Neural progenitor cell (in vitro differentiated cells): Measurements from ENCODE around the gene FNIP2. TPM values are rescaled to one million over a fixed set of nuclear protein-coding genes. Genes with fewer than 3 reads are reported as not detected.

Source experiments
- DNase-seq: peaks from one replicate; pipeline ENCODE4 v3.0.0-alpha.2; 2016; ENCODE audit warnings: low spot score
- H2AFZ ChIP-seq: fragments of 200-600 bp; sonication (generic); replicated peaks from 2 replicates; pipeline ENCODE4 v1.6.1; 2016; ENCODE audit warnings: antibody characterized with exemption
- H3F3A ChIP-seq: fragments of 200-600 bp; sonication (generic); 2 replicates; pipeline ENCODE4 v1.6.1; 2016; ENCODE audit warnings: antibody characterized with exemption, low read depth
- H3K27ac ChIP-seq: fragments of 200-600 bp; sonication (generic); 2 replicates; pipeline ENCODE4 v1.5.1; 2016; ENCODE audit warnings: mild to moderate bottlenecking
- H3K27me3 ChIP-seq: fragments of 200-600 bp; sonication (generic); 2 replicates; pipeline ENCODE4 v1.6.1; 2016; ENCODE audit warnings: mild to moderate bottlenecking, moderate library complexity
- H3K36me3 ChIP-seq: fragments of 200-600 bp; sonication (generic); 2 replicates; pipeline ENCODE4 v1.5.1; 2016
- H3K4me1 ChIP-seq: fragments of 200-600 bp; sonication (generic); 2 replicates; pipeline ENCODE4 v1.6.1; 2016; ENCODE audit warnings: mixed run types
- H3K4me2 ChIP-seq: fragments of 200-600 bp; sonication (generic); 2 replicates; pipeline ENCODE4 v1.6.1; 2016
- H3K4me3 ChIP-seq: fragments of 200-600 bp; sonication (generic); 2 replicates; pipeline ENCODE4 v1.5.1; 2016
- H3K79me2 ChIP-seq: fragments of 200-600 bp; sonication (generic); 2 replicates; pipeline ENCODE4 v1.6.1; 2016; ENCODE audit warnings: low read depth
- H3K9ac ChIP-seq: fragments of 200-600 bp; sonication (generic); 2 replicates; pipeline ENCODE4 v1.6.1; 2016
- H3K9me3 ChIP-seq: fragments of 200-600 bp; sonication (generic); 2 replicates; pipeline ENCODE4 v1.5.1; 2016; ENCODE audit warnings: low read depth
- H4K20me1 ChIP-seq: fragments of 200-600 bp; sonication (generic); 2 replicates; pipeline ENCODE4 v1.6.1; 2016; ENCODE audit warnings: low read depth
- H3K27ac Mint-ChIP-seq: 3 replicates; pipeline ENCODE4 v1.8.0; 2021; ENCODE audit warnings: mixed read lengths
- H3K27me3 Mint-ChIP-seq: 2 replicates; pipeline ENCODE4 v1.8.0; 2022; ENCODE audit warnings: low read depth, mild to moderate bottlenecking, inconsistent platforms, moderate library complexity, mixed read lengths; ENCODE audit not compliant: insufficient read depth
- H3K36me3 Mint-ChIP-seq: 3 replicates; pipeline ENCODE4 v1.8.0; 2021; ENCODE audit warnings: mixed read lengths
- H3K4me1 Mint-ChIP-seq: 3 replicates; pipeline ENCODE4 v1.8.0; 2021; ENCODE audit warnings: mixed read lengths
- H3K4me3 Mint-ChIP-seq: 3 replicates; pipeline ENCODE4 v1.8.0; 2021; ENCODE audit warnings: mild to moderate bottlenecking, moderate library complexity, mixed read lengths
- H3K9me3 Mint-ChIP-seq: 3 replicates; pipeline ENCODE4 v1.8.0; 2020; ENCODE audit warnings: mixed read lengths
- EZH2 ChIP-seq: fragments of 200-600 bp; sonication (generic); IDR thresholded peaks from 2 replicates; pipeline ENCODE4 v1.6.1; 2017; ENCODE audit warnings: antibody characterized with exemption, mild to moderate bottlenecking, moderate library complexity
- EZH2phosphoT487 ChIP-seq: fragments of 200-600 bp; sonication (generic); IDR thresholded peaks from 2 replicates; pipeline ENCODE4 v1.6.1; 2017; ENCODE audit warnings: antibody characterized with exemption
- total RNA-seq: library from RNA; depleted of rRNA; stranded (reverse); fragments of >200 nt; gene quantifications from 2 replicates; pipeline ENCODE4 v1.2.3, GENCODE V29; 2015; ENCODE audit warnings: low replicate concordance
- TF ChIP-seq, protein P1 (sequence below): fragments of 200-600 bp; sonication (generic); IDR thresholded peaks from 2 replicates; pipeline ENCODE4 v1.5.1; 2017; ENCODE audit warnings: antibody characterized with exemption, mild to moderate bottlenecking

Gene FNIP2
- total RNA-seq, 1 donor from 2014 or later: 10.5 TPM

DNA sequence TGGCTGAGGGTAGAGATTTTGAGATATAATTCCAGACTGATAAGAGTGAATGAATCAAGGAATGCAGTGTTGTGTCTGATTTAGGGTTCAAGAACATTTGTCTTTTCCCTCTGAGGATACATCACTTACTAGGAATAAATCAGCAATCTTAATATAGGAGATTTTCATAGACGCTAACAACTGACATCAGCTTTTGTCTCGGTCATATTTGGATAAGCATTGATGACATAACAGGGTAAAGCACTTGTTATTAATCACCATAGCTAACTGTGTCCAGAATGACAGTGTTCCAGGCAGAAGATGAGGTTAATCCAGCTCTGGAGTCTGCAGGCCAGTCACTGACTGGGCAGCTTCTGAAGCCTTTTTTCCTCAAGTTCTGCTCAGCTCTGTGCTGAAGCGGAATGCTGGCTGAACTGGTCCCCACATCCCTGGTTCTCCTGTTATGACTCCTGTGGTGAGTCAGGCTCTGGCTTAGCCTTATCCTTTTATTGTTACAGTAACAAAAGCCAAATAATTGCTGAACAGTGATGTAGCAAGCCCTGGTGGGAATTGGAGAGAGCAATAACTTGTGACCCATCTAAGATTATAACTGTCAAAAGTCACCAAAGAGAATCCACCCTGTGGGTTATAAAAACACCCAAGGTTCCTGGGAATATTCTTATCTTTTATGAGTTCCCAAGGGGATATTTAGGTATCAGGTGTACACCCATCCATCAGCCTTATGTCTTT is 41.8 kb downstream of the FNIP2 start:
- Histone ChIP-seq H3K9me3 (no peaks in the 10 kb centered on the region), H3K27me3 (no peaks in the 10 kb centered on the region), H4K20me1 (no peaks in the 10 kb centered on the region), H3K27ac (no peak overlapping the region), H3F3A (no peaks in the 10 kb centered on the region), H3K79me2 (no peaks in the 10 kb centered on the region), H3K4me3 (no peak overlapping the region), H3K36me3 (no peaks in the 10 kb centered on the region), H3K4me1 (no peaks in the 10 kb centered on the region), H2AFZ (no peak overlapping the region), H3K9ac (no peak overlapping the region), H3K4me2 (no peak overlapping the region)
- H3K27ac Mint-ChIP-seq: no peak overlapping the region
- TF ChIP-seq EZH2: no peak
- TF ChIP-seq, protein P1, sequence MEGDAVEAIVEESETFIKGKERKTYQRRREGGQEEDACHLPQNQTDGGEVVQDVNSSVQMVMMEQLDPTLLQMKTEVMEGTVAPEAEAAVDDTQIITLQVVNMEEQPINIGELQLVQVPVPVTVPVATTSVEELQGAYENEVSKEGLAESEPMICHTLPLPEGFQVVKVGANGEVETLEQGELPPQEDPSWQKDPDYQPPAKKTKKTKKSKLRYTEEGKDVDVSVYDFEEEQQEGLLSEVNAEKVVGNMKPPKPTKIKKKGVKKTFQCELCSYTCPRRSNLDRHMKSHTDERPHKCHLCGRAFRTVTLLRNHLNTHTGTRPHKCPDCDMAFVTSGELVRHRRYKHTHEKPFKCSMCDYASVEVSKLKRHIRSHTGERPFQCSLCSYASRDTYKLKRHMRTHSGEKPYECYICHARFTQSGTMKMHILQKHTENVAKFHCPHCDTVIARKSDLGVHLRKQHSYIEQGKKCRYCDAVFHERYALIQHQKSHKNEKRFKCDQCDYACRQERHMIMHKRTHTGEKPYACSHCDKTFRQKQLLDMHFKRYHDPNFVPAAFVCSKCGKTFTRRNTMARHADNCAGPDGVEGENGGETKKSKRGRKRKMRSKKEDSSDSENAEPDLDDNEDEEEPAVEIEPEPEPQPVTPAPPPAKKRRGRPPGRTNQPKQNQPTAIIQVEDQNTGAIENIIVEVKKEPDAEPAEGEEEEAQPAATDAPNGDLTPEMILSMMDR: no peak
- H3K27me3 Mint-ChIP-seq: no peaks in the 10 kb centered on the region
- no peaks in the 10 kb centered on the region for H3K36me3 Mint-ChIP-seq
- no peak overlapping the region for H3K4me3 Mint-ChIP-seq
- peak; percentile 17 for DNase-seq
- peaks cover 16% of the 10 kb centered on the region for H3K4me1 Mint-ChIP-seq
- no peaks in the 10 kb centered on the region for H3K9me3 Mint-ChIP-seq

DNA sequence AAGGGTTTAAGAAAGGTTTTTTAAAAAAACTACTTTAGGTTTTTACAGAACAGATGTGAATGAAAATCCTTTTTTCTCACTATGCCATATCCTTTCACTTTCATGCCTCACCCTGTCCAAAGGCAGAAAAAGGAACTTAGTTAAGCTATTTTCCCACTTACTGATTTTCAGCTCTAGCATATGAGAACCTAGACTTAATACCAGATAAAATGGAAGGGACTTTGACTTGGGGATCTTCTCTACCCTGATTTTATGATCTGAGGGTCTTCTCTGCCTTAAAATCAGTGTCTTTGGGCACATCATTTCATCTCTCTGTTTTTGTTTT is 42.4 kb downstream of the FNIP2 start:
- Histone ChIP-seq H3K4me3 (no peak overlapping the region), H2AFZ (no peak overlapping the region), H3K27me3 (no peaks in the 10 kb centered on the region), H3F3A (no peaks in the 10 kb centered on the region), H3K9ac (no peak overlapping the region), H4K20me1 (no peaks in the 10 kb centered on the region), H3K79me2 (no peaks in the 10 kb centered on the region), H3K36me3 (no peaks in the 10 kb centered on the region), H3K27ac (no peak overlapping the region), H3K4me2 (no peak overlapping the region), H3K4me1 (no peaks in the 10 kb centered on the region), H3K9me3 (no peaks in the 10 kb centered on the region)
- peaks cover 10% of the 10 kb centered on the region for H3K4me1 Mint-ChIP-seq
- peaks cover 1% of the 10 kb centered on the region for H3K36me3 Mint-ChIP-seq
- TF ChIP-seq, protein P1: no peak
- H3K27ac Mint-ChIP-seq: no peak overlapping the region
- H3K27me3 Mint-ChIP-seq: no peaks in the 10 kb centered on the region
- DNase-seq: no peak
- no peak overlapping the region for H3K4me3 Mint-ChIP-seq
- H3K9me3 Mint-ChIP-seq: no peaks in the 10 kb centered on the region

- Histone ChIP-seq H3K79me2 (no peaks in the 10 kb centered on the region), H3K9ac (no peak overlapping the region), H3K4me1 (no peaks in the 10 kb centered on the region), H3F3A (no peaks in the 10 kb centered on the region), H3K4me2 (no peak overlapping the region), H3K36me3 (no peaks in the 10 kb centered on the region), H4K20me1 (no peaks in the 10 kb centered on the region), H3K27ac (no peak overlapping the region), H2AFZ (no peak overlapping the region), H3K9me3 (no peaks in the 10 kb centered on the region), H3K4me3 (no peak overlapping the region), H3K27me3 (no peaks in the 10 kb centered on the region)
- Mint-ChIP-seq H3K27me3 (no peaks in the 10 kb centered on the region), H3K4me3 (no peak overlapping the region), H3K9me3 (no peaks in the 10 kb centered on the region), H3K27ac (no peak overlapping the region), H3K36me3 (peaks cover 2% of the 10 kb centered on the region), H3K4me1 (peaks cover 10% of the 10 kb centered on the region)
- TF ChIP-seq EZH2phosphoT487 (no peak), EZH2 (no peak)
- TF ChIP-seq, protein P1: no peak
- no peak for DNase-seq
Measured at GRCh38 chr4:158811704-158812103, 42.9 kb downstream of the FNIP2 start.
